NCI-H446 treated with DMSO at 0.1 percent for 48 hours (cell line): ENCODE data around the gene MCTP1.

Source experiments
- DNase-seq: peaks from one replicate; lab custom pipeline; 2025; lab: John Stamatoyannopoulos, UW

MCTP1 gene

GRCh38 chr5:95072281-95072680 is 212.6 kb downstream of the MCTP1 start:
- DNase-seq, result no peak

- DNase-seq, result no peak
Measured at GRCh38 chr5:95070866-95071265, 214.0 kb downstream of the MCTP1 start.

- DNase-seq, result no peak
Measured at GRCh38 chr5:95070453-95070852, 214.4 kb downstream of the MCTP1 start.

- DNase-seq, result no peak
Measured at GRCh38 chr5:95069948-95070347, 214.9 kb downstream of the MCTP1 start.

GRCh38 chr5:95069021-95069420 is 215.9 kb downstream of the MCTP1 start:
- DNase-seq, result no peak

- DNase-seq, result no peak
Measured at GRCh38 chr5:95068289-95068910, 216.5 kb downstream of the MCTP1 start.

GRCh38 chr5:95066048-95066447 is 218.8 kb downstream of the MCTP1 start:
- DNase-seq, result no peak

- DNase-seq, result no peak
Measured at GRCh38 chr5:95063492-95063891, 221.4 kb downstream of the MCTP1 start.

GRCh38 chr5:95060098-95060497 is 224.8 kb downstream of the MCTP1 start:
- no peak for DNase-seq

- no peak for DNase-seq
Measured at GRCh38 chr5:95059636-95060035, 225.3 kb downstream of the MCTP1 start.

- DNase-seq, result no peak
Measured at GRCh38 chr5:95057615-95058014, 227.3 kb downstream of the MCTP1 start.

- no peak for DNase-seq
Measured at GRCh38 chr5:95053253-95053652, 231.6 kb downstream of the MCTP1 start.

- no peak for DNase-seq
Measured at GRCh38 chr5:95050708-95051107, 234.2 kb downstream of the MCTP1 start.

- DNase-seq, result no peak
Measured at GRCh38 chr5:95048628-95049027, 236.3 kb downstream of the MCTP1 start.

GRCh38 chr5:95045181-95045965 is 239.5 kb downstream of the MCTP1 start:
- DNase-seq, result no peak

GRCh38 chr5:95044096-95044495 is 240.8 kb downstream of the MCTP1 start:
- DNase-seq, result no peak

GRCh38 chr5:95043648-95044047 is 241.2 kb downstream of the MCTP1 start:
- DNase-seq, result no peak

- no peak for DNase-seq
Measured at GRCh38 chr5:95043234-95043633, 241.7 kb downstream of the MCTP1 start.

GRCh38 chr5:95042037-95042436 is 242.9 kb downstream of the MCTP1 start:
- DNase-seq, result no peak

- DNase-seq, result no peak
Measured at GRCh38 chr5:95035891-95036685, 248.8 kb downstream of the MCTP1 start.

GRCh38 chr5:95032801-95033200 is 252.1 kb downstream of the MCTP1 start:
- DNase-seq, result no peak

GRCh38 chr5:95029569-95030366 is 255.1 kb downstream of the MCTP1 start:
- DNase-seq, result no peak
